Right lobe of liver (tissue), 6 donors: Measurements from ENCODE around the gene ZIC4. TPM values are rescaled to one million over a fixed set of nuclear protein-coding genes. Genes with fewer than 3 reads are reported as not detected.
A peak's percentile ranks its signal among the peaks of the same experiment; 100 is the strongest.

Experiments
- ATAC-seq, 4 donors: fragments of 200-7000 bp; cut with Tn5 transposase; one replicate each; pipeline ENCODE4 v1.9.1; 2020; ENCODE audit warnings: mild to moderate bottlenecking in 4 of 4, moderate library complexity in 4 of 4
- DNase-seq, 3 donors: peaks; one replicate each; pipeline ENCODE4 v3.0.0-alpha.2; 2020
- H3K27ac ChIP-seq, 3 donors: fragments of 200-600 bp; one replicate each; pipeline ENCODE4 v1.8.0; 2022
- H3K27me3 ChIP-seq, 2 donors: fragments of 200-600 bp; one replicate each; pipeline ENCODE4 v1.8.0; 2022
- H3K36me3 ChIP-seq, 4 donors: fragments of 200-600 bp; sonication (generic) in 1 of 4; one replicate each; pipeline versions ENCODE4 v1.5.1 to v1.8.0; 2017 to 2022; ENCODE audit warnings: control low read depth in 1 of 4
- H3K4me1 ChIP-seq, 4 donors: fragments of 200-600 bp; sonication (generic) in 1 of 4; one replicate each; pipeline versions ENCODE4 v1.5.1 to v1.8.0; 2017 to 2022; ENCODE audit warnings: control low read depth in 1 of 4
- H3K4me3 ChIP-seq, 3 donors: fragments of 200-600 bp; one replicate each; pipeline ENCODE4 v1.8.0; 2022
- H3K9me3 ChIP-seq, 4 donors: fragments of 200-600 bp; sonication (generic) in 1 of 4; one replicate each; pipeline versions ENCODE4 v1.5.1 to v1.8.0; 2017 to 2022; ENCODE audit warnings: control low read depth in 1 of 4
- POLR2A ChIP-seq: fragments of 450-650 bp; IDR thresholded peaks from one replicate; pipeline ENCODE4 v1.6.1; 2017; ENCODE audit warnings: antibody characterized with exemption, mild to moderate bottlenecking
- WGBS: methylation state at CpG from one replicate; pipeline ENCODE4 v1.1.6; 2018; ENCODE audit warnings: low coverage, low lambda C conversion rate; ENCODE audit not compliant: insufficient coverage; ENCODE audit errors: missing lambda C conversion rate; 5-methylcytosine and 5-hydroxymethylcytosine counted together
- intact Hi-C, 2 donors: fragments of 100-400 bp; cut with DNase I; formaldehyde crosslinking; loops; one replicate each; pipeline versions ENCODE4 v1.11.2 to v1.14.1; 2022
- total RNA-seq, 6 experiments: library from RNA; depleted of rRNA in 2 of 6; stranded (reverse); fragments of >200 nt in 2 of 6; fragmentation: NEBNext Ultra II Directional in 3 of 6; extraction: Animal tissue kit (Norgen Biotek cat#: 25700) in 3 of 6; gene quantifications; one replicate each; pipeline versions ENCODE4 v1.1.0 to v1.2.4, GENCODE V29; 2016 to 2023
- TF ChIP-seq, protein P1 (sequence below), 4 donors: fragments of 200-600 bp in 3 of 4; fragments of 450-650 bp in 1 of 4; IDR thresholded peaks; one replicate each; pipeline versions ENCODE4 v1.5.1 to v1.8.0; 2016 to 2022; ENCODE audit warnings: antibody characterized with exemption in 4 of 4, mild to moderate bottlenecking in 2 of 4
- donor health status: DM: no; HTN: yes; CAD: no.
- donor health status: DM: no; HTN: no; CAD: no.
- donor health status: DM: no; HTN: no; CAD: no.
- donor health status: DM: no; HTN: yes; CAD: no.
- donor health status: DM: no; HTN: yes; CAD: no.

Gene ZIC4
- total RNA-seq, 6 experiments from 2014 or later = 0.04 to 0.28 (median 0.12) TPM; not detected in 3

- WGBS = 14% methylated on average over 1 of the region's 1 CpG
- no peak overlapping the region for H3K4me3 ChIP-seq
- TF ChIP-seq, protein P1, sequence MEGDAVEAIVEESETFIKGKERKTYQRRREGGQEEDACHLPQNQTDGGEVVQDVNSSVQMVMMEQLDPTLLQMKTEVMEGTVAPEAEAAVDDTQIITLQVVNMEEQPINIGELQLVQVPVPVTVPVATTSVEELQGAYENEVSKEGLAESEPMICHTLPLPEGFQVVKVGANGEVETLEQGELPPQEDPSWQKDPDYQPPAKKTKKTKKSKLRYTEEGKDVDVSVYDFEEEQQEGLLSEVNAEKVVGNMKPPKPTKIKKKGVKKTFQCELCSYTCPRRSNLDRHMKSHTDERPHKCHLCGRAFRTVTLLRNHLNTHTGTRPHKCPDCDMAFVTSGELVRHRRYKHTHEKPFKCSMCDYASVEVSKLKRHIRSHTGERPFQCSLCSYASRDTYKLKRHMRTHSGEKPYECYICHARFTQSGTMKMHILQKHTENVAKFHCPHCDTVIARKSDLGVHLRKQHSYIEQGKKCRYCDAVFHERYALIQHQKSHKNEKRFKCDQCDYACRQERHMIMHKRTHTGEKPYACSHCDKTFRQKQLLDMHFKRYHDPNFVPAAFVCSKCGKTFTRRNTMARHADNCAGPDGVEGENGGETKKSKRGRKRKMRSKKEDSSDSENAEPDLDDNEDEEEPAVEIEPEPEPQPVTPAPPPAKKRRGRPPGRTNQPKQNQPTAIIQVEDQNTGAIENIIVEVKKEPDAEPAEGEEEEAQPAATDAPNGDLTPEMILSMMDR (IDR thresholded peaks at IDR 0.05) = no peak
- TF ChIP-seq POLR2A = no peak
- no peaks in the 10 kb centered on the region for H3K9me3 ChIP-seq
- H3K4me1 ChIP-seq = no peaks in the 10 kb centered on the region
- H3K27me3 ChIP-seq = peaks cover 0 to 44% of the 10 kb centered on the region in 2 donors
- ATAC-seq (no peak), DNase-seq (no peak)
- H3K36me3 ChIP-seq = no peaks in the 10 kb centered on the region
- intact Hi-C loops = no loop called here
- no peak overlapping the region for H3K27ac ChIP-seq
These were observed 41.6 kb downstream of the ZIC4 start for GRCh38 chr3:147364771-147365170.

GRCh38 chr3:147361454-147362420 lies 44.6 kb downstream of the ZIC4 start:
- H3K4me3 ChIP-seq = no peak overlapping the region
- H3K9me3 ChIP-seq = no peaks in the 10 kb centered on the region
- 11% methylated on average over 12 of the region's 12 CpGs for WGBS
- peaks cover 0 to 37% of the 10 kb centered on the region in 2 donors for H3K27me3 ChIP-seq
- no peak for TF ChIP-seq POLR2A
- TF ChIP-seq, protein P1 (IDR thresholded peaks at IDR 0.05) = peak; percentile 27 to 57 (median 46)
- H3K27ac ChIP-seq = no peak overlapping the region
- DNase-seq = peak in 2 of 3 donors; percentile 42 to 52
- no peaks in the 10 kb centered on the region for H3K36me3 ChIP-seq
- ATAC-seq = peak in 3 of 4 donors; percentile 63 to 77 (median 71)
- intact Hi-C loops = no loop called here
- H3K4me1 ChIP-seq = no peaks in the 10 kb centered on the region

- DNase-seq (no peak), ATAC-seq (no peak)
- Histone ChIP-seq H3K4me1 (no peaks in the 10 kb centered on the region), H3K27ac (no peak overlapping the region), H3K4me3 (no peak overlapping the region), H3K36me3 (no peaks in the 10 kb centered on the region), H3K9me3 (no peaks in the 10 kb centered on the region), H3K27me3 (peaks cover 0 to 38% of the 10 kb centered on the region in 2 donors)
- 4% methylated on average over 21 of the region's 21 CpGs for WGBS
- intact Hi-C loops = no loop called here
- no peak for TF ChIP-seq POLR2A
- TF ChIP-seq, protein P1 (IDR thresholded peaks at IDR 0.05) = no peak
These were observed 45.5 kb downstream of the ZIC4 start for GRCh38 chr3:147360646-147361453.

DNA sequence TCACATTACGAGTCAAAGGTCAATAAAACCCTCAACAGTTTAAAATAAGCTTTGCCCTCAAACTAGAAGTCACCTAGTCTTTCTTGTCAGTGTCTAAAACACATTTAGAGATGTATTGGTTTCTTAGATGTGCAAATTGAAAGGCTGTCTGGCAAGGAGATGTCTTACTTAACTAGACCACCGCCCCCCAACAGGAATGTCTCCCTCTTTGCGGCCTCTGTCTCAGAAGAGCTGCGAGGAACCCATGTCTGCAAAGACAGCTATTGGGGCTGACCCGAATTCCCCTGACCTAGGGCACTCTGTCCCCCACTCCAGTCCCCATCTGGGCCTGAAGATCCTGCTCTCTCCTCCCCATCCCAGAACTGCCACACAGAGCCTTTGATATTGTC lies 46.3 kb downstream of the ZIC4 start:
- H3K9me3 ChIP-seq = no peaks in the 10 kb centered on the region
- intact Hi-C loops = no loop called here
- no peak for ATAC-seq
- H3K36me3 ChIP-seq = no peaks in the 10 kb centered on the region
- H3K4me3 ChIP-seq = no peak overlapping the region
- H3K4me1 ChIP-seq = no peaks in the 10 kb centered on the region
- H3K27me3 ChIP-seq = peaks cover 0 to 39% of the 10 kb centered on the region in 2 donors
- 7% methylated on average over 2 of the region's 5 CpGs for WGBS
- no peak overlapping the region for H3K27ac ChIP-seq
- no peak for DNase-seq
- no peak for TF ChIP-seq POLR2A
